Measurements from ENCODE around the gene SMYD1.

The SMYD1 gene

GRCh38 chr2:88147145-88147544 is 79.5 kb downstream of the SMYD1 start:
- no peak for DNase-seq

GRCh38 chr2:88148929-88149438 is 81.4 kb downstream of the SMYD1 start:
- no peak for DNase-seq

GRCh38 chr2:88159481-88159880 is 91.9 kb downstream of the SMYD1 start:
- DNase-seq, result no peak

- DNase-seq, result peak; percentile 25 to 47
These were observed 92.4 kb downstream of the SMYD1 start for GRCh38 chr2:88159955-88160415.

GRCh38 chr2:88160517-88160916 is 92.9 kb downstream of the SMYD1 start:
- DNase-seq, result no peak

GRCh38 chr2:88161446-88162244 is 94.0 kb downstream of the SMYD1 start:
- no peak for DNase-seq

Data from stimulated activated CD4-positive, alpha-beta T cell treated with anti-CD3 and anti-CD28 coated beads, Interleukin-4, amount 100 ng/mL, for 4 hours (primary cell).